Stimulated activated CD4-positive, alpha-beta T cell treated with anti-CD3 and anti-CD28 coated beads, TNF-alpha, amount 100 ng/mL, for 48 hours (primary cell): ENCODE measurements around the gene TENT4A.

Experiments used
- DNase-seq, 3 donors: peaks; one replicate each; pipeline ENCODE4 v3.0.0-alpha.2; 2020; ENCODE audit warnings: low read depth in 3 of 3

TENT4A gene

GRCh38 chr5:6803981-6804550 lies 90.8 kb downstream of the TENT4A start:
- DNase-seq: no peak

DNA sequence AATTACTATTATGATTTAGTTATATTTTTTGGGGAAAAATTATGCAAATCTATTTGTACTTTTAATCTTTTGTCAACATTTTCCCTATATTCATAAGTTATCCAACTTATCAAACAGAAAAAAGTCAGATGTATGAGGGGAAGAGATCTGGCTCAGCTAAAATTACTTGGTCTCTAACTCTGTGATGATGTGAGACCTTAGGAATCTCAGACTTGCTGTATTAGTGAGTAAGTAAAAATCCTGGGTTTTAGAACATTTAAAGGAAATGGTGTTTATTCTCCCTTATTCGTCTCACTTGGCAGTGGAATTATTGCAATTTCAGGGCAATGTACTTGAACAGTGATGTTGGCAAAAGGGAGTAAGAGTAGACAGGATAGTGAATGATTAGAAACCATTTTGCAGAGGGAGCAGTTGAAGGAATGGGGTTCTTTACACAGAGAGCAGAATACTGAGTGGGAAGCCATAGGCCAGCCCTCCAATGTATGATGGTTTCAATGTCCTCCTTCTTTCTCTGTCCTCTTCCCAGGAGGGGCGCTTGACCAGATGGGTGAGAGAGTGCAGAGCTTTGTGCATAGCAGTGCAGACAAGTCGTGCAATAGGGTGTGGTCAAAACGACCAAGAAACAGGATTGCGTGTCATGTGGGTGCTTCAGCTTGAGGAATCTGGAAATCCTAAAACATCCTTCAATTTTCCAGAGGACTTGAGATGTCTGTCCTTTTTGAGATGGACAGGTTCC lies 91.7 kb downstream of the TENT4A start:
- no peak for DNase-seq

- DNase-seq: no peak
Measured at GRCh38 chr5:6805841-6806240, 92.6 kb downstream of the TENT4A start.
